SH-SY5Y (cell line): ENCODE results near the gene ADRA2B.

ENCODE experiments used
- GATA2 ChIP-seq: IDR thresholded peaks from 2 replicates; pipeline ENCODE4 v1.6.1; 2011; ENCODE audit warnings: mild to moderate bottlenecking, low read depth, low read length
- GATA3 ChIP-seq: IDR thresholded peaks from 2 replicates; pipeline ENCODE4 v1.6.1; 2011; ENCODE audit warnings: low read depth, mild to moderate bottlenecking, low read length, moderate library complexity

ADRA2B gene

DNA sequence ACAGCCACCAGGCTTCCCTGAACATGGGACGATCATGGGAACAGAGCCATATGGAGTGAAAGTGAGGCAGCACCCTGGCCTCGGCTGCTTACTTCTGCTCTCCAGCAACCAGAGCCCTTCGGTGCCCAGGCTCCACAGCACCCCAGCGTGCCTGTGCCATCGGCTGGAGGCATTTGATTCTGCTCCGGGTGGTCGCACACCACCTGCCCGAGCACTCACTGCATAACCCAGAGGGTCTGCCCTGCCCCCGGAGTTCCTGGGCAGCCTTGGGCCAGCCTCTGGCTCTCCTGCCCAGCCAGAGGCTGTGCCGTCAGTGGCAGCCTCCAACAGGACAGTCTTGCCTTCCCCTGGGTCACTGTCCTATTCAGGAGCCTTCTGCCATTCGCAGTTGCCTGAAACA, 18.1 kb upstream of the ADRA2B start:
- TF ChIP-seq GATA2: no peak
- TF ChIP-seq GATA3: no peak

DNA sequence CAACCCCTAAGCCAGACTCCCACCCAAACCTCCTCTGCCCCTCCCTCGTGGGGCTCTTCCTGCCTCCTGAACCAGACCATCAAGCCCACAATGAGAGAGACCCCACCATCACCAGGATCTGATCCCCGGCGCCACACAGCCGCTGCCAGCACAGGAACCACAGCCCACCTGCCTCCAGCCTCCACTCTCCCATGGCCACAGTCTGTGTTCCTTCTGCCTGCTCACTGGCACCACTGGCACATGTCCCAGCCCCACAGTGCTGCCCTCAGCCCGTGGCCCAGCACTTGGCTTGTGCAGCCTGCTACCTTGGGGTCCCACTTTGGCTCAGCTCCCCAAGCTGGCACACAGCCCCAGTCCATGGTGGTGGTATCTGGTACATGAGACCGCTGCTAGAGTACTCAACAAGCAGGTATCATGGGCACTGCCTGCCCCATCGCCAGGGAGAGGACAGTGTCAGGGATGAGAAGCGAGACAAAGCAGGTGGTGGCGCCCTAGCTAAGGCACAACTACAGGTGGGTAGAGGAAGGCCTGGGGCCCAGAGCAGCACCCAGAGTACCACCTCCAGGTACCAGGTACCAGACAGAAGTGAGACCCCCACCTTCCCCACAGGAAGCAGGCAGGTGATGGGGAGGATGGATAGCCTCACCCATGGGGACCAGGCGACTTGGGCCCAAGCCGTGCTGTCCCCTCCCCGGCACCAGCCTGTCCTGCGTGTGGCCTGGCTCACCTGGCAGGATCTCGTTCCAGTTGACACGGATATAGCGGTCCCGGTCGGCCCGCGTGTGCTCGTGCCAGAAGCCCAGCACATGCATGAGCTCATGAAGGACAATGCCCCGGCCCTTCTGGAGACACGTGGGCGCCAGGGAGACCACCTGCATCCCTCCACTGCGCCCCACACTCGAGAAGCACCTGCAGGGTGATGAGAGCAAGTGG, 15.7 kb upstream of the ADRA2B start:
- no peak for TF ChIP-seq GATA2
- TF ChIP-seq GATA3: no peak

DNA sequence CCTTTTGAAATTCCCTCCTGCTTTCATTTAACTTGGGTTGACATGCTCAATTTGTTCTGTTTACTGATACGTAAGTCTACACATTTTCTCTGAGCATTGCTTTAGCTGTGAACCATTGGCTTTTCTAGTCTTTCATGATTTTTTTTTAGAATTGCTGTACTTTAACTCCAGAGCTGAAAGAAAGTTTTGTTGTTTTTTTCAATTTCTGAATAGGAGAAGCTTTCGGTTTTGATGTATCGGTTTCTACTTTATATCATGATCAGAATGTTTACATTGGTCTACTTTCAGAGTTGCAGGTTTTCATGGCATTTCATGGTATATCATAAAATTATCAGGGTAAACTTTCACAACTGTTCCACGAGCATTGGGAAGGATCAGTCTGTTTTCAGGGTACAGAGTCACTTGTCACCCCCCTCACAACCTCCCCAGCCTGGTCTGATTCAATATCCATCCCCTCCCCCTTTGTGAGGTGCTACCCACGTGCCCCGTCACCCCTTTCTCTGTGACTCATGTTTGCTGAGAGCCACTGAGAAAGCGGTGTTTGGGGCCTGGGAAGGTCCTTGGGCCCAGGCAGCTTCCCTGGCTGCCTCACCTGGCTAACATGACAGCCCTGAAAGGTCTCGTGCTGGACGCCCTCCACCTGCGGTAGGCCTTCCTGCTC, 14.9 kb upstream of the ADRA2B start:
- TF ChIP-seq GATA2 (no peak), GATA3 (no peak)

DNA sequence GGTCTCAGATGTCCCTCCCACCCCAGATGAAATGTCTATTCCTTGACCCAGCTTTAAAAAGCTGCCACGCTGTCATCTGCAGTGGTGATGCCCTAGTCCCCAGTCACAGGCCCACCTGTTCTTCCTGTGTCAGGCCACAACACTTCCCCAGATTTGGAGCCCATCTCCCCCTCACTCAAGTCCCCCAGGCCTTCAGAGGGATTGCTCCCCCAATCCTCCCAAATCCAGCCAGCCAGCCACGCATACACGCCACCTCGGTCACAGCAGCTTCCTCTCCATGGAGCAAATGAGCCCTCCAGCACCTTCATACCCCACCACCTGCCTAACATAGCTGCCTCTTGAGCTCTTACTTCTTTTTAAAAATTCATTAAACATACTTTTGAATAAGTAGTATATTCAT, 14.1 kb upstream of the ADRA2B start:
- TF ChIP-seq GATA3 (no peak), GATA2 (no peak)

DNA sequence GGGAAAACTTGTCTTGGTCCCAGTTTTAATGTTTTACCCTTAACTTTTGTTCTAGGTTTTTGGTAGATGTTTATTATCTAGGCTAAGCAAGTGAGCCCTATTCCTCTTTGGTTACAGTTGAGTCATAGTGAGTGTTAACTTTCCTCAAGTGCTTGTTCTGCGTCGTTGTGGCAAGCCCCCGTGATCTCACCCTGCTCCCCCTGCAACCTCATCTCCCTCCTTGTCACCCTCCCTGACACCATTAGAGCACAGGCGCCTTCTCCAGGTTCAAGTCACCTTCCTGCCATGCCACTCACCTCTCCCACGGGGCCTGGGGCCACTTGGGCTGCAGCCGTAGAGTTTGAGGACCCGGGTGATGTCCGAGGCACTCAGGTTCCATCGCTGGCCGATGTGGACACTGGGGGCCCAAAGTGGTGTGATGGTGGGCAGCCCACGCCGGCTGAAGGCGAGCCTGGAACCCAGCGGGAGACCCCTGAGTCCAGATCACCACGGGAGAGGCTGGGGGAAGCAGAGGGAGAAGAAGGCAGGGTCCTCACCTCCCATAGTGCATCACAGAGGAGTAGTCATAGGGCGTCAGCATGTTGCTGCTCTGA, 13.3 kb upstream of the ADRA2B start:
- TF ChIP-seq GATA3: no peak

DNA sequence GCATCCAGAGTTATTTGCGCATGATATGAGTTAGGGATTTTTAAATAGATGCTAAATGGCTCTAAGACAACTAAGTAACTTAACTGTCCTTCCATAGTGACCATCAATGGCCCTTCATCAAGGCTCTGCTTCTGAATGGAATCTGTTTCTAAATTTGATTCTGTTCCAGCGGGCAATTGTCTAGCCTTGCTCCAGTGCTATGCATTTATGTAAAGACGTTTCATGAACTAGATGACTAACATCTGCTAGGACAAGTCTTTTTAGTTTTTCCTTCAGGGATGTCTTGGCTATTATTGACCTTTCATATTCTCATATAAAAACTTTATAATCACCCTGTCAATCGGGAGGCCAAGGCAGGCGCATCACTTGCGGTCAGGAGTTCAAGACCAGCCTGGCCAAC, 12.1 kb upstream of the ADRA2B start:
- TF ChIP-seq GATA3 (no peak), GATA2 (no peak)

DNA sequence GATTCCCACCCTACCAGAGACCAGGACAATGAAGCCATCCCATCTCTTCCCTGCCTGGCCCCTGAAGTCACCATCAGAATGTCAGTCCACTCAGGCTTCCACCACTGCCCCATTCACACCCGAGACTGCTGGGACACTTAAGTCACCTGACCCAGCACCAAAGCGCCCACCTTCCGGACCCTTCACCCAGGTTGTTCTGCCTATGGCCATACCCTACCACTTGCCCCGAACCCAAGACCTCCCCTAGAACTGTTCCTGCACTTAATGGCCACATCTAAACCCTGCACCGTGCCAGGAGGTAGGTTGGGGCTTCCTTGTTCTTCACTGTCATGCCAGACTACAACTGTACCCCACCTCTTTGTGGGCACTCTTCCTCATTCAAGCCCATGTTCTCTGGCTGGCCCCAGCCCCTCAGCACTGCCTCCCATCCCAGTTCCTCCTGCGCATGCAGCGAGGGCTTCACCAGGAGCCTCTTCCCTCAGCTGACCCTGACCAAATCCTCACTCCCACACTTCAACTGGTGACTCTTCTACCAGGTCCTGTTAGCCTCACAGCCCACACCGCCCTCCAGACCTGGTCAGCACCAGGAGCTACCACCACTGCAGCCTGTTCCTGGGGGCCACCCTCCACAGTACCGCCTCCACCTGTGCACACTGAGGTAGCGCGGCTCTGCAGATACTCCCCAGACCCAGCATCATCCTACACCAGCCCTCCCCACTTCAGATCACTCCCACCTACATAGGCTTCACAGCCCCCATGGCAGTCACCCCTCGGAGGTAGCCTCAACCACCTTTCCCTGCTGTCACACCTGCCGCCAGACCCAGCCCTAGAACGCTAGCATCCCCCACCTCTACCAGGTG, 8.3 kb upstream of the ADRA2B start:
- TF ChIP-seq GATA3 (no peak), GATA2 (no peak)

DNA sequence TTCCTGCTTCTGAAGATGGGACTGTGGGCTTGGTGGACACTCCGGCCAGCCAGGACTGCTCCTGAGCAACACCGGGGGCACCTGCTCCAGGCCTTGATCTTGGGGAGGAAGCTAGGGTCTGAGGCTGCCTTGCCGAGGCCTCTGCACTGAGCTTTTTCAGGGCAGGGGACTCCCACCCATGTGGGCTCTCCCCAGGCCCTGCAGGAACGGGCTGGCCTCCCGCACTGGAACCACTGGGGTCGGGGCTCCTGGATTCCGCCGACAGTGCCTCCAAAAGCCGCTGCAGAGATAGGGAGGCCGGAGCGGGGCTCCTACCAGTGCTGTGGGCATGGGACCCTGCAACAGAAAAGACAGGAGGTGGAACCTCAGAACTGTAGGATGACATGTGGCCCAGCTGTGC, 7.6 kb upstream of the ADRA2B start:
- TF ChIP-seq GATA3 (no peak), GATA2 (no peak)

DNA sequence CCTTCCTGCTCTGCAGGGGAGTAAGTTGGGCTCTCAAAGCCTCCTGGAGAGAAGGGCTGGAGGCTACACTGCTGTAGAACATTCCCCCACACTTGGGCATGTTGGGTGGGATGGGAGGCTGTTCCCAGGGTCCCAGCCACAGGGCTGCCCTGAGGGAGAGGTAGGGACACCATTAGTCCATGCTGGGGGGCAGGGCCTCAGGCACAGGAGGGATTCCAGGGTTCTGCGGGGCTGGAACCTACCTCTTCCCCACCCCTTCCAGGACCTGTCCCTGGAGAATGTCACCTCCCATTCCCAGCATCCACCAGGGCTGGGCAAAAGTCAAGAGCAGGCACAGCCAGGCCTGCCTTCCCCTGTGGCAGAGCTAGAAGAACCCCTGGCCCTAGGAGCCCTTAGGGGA, 6.9 kb upstream of the ADRA2B start:
- no peak for TF ChIP-seq GATA3
- TF ChIP-seq GATA2: no peak

DNA sequence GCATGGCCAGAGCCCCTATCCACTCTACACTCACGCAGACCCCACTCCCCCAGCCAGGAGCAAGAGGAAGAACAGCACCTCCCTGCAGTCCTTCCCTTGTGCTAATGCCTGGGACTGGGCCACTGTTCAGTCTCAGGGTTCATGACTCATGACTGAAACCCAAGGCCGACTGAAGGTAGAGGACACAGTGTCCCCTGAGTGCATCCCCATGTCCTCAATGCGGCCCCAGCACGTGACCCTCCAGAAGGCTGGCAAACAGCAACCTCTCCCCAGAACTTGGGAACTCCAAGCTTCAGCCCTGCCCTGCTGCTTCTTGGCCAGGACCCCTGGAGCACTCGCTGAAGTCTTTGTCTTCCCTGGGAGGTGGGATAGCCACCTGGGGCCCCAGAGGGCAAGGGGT, 6.0 kb upstream of the ADRA2B start:
- TF ChIP-seq GATA2 (no peak), GATA3 (no peak)

DNA sequence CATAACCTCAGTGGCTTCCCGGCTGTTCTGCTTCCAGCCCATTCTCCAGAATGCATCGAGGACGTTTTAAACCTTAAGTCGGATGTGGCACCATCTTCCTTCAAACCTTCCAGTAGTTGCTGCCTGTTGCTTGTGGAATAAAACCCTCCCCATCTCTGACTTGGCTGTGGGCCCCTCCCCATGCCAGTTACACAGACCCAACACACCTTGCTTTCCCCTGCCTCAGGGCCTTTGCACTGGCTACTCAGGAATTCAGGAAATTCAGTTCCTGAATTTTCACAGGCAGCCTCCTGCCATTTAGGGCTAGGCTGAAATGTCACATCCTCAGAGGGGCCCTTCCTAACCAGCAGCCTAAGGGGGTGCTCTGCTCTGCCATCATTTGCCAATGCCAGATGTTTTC, 5.0 kb upstream of the ADRA2B start:
- no peak for TF ChIP-seq GATA3
- TF ChIP-seq GATA2: no peak

DNA sequence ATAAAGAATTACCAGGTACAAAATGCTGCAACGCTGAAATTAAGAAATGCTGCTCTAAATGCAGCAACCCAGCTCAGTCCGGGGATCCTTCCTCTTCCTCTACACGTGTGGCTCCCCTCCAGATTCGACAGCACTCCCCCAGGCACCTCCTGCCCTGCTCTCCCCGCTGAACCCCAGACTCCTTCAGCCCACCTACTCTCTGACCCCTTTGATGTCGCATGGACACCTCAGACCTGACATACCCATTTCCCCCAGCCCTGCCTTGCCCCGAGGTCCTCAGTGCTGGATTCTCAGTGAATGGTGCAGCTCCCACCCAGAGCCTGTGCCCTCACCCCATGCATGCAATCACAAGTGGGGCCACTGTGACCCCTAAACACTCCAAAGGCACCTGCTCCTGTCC, 4.6 kb upstream of the ADRA2B start:
- TF ChIP-seq GATA3 (no peak), GATA2 (no peak)

DNA sequence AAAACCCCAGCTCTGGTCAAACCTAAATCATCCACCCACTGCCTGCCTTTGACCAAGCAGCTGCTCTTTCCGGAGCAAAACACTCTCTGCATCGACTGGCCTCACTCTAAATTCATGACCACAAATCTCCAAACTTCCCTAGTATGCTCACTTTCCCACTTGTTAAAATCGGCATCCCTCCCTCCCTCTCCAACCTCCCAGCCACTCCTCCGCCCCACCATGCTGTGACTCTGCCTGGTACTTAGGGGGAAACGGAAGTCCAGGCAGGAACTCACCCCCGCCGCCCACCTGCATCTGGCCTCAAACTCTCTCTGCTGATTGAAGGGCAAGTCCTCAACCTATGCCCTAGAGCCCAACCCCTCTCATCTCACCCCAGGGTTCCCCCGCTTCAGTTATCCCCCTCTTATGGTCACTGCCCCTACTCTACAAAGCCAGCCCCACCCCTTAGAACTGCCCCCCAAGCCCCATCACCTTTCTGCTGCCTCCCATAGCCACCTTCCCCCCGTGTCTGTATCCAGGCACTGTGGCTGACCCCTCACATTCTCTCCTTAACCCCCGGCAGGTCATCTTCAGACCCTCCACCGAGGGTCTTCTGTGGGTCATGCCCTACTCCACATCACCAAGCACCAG, 3.8 kb upstream of the ADRA2B start:
- TF ChIP-seq GATA3 (no peak), GATA2 (no peak)

DNA sequence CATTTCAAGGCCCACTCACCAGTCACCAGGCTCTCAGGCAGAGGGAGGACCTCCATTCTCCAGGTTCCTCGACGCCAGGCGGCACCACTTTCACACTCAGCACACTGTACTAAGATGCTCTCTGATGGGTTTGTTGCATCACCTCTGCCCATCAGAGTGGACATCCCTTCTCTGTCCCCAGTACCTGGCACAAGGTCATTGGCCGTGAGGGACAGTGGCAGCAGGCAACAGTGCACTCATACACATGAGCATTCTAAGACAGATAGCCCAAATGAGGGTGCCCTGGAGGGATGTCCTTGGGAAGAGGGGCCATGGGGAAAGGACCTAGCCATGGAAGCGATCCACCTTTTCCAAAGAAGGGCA, 3.0 kb upstream of the ADRA2B start:
- TF ChIP-seq GATA2 (no peak), GATA3 (no peak)
